Endothelial cell of umbilical vein (primary cell): ENCODE results near the gene ZNF740. TPM values are rescaled to one million over a fixed set of nuclear protein-coding genes. Genes with fewer than 3 reads are reported as not detected.

Experiments
- BruUV-seq: library from RNA; stranded (reverse); fragments of 400-500 nt; replicated peaks from 2 replicates; lab custom pipeline; 2021; lab: Mats Ljungman, UMichigan
- CTCF ChIA-PET: fragments of 300-600, 350-600 bp; sonication (Branson Sonifier 250); formaldehyde crosslinking; loops from one replicate; lab custom pipeline; 2021; ENCODE audit warnings: antibody characterized with exemption, inconsistent platforms; lab: Charles Lee
- POLR2A ChIA-PET: fragments of 300-600, 350-600 bp; sonication (Branson Sonifier 250); formaldehyde crosslinking; loops from one replicate; lab custom pipeline; 2021; ENCODE audit warnings: antibody characterized with exemption, inconsistent platforms; lab: Charles Lee
- DNase-seq: peaks from one replicate; pipeline ENCODE4 v3.0.0-alpha.2; 2011; ENCODE audit warnings: low read depth, low spot score
- FAIRE-seq: peaks from 2 replicates; lab custom pipeline; 2011; peaks lifted over from hg19 to GRCh38; lab: Jason Lieb, UNC
- H2AFZ ChIP-seq: 2 replicates; pipeline ENCODE4 v1.6.0; 2012; ENCODE audit warnings: low read depth, low read length, control low read depth, inconsistent platforms
- H3K27ac ChIP-seq: 2 replicates; pipeline ENCODE4 v1.5.1; 2011; ENCODE audit warnings: low read depth, mild to moderate bottlenecking, control low read depth, low read length, moderate library complexity; ENCODE audit not compliant: insufficient read depth
- H3K27me3 ChIP-seq, 2 experiments: 2 replicates each; pipeline versions ENCODE4 v1.6.0 to v1.6.1; 2011; ENCODE audit warnings: low read length in 2 of 2, mixed read lengths in 1 of 2; ENCODE audit not compliant: control insufficient read depth in 2 of 2, insufficient read depth in 2 of 2
- H3K36me3 ChIP-seq, 2 experiments: 2 replicates in 1 of 2; 3 replicates in 1 of 2; pipeline ENCODE4 v1.5.1; 2011; ENCODE audit warnings: low read length in 2 of 2, mild to moderate bottlenecking in 1 of 2, moderate library complexity in 1 of 2; ENCODE audit not compliant: control insufficient read depth in 2 of 2, insufficient read depth in 2 of 2; ENCODE audit errors: extremely low read depth in 1 of 2
- H3K4me1 ChIP-seq: 3 replicates; pipeline ENCODE4 v1.5.1; 2011; ENCODE audit warnings: mild to moderate bottlenecking, low read length; ENCODE audit not compliant: control insufficient read depth, insufficient read depth; ENCODE audit errors: extremely low read depth
- H3K4me2 ChIP-seq: 2 replicates; pipeline ENCODE4 v1.6.1; 2011; ENCODE audit warnings: low read length, control low read depth, mixed read lengths; ENCODE audit not compliant: insufficient read depth
- H3K4me3 ChIP-seq, 3 experiments: fragments of 200-600 bp in 1 of 3; sonication (generic), shearing (Covaris generic) in 1 of 3; replicated peaks in 1 of 3; 2 replicates each; pipeline ENCODE4 v1.5.1; 2011 to 2016; ENCODE audit warnings: control low read depth in 3 of 3, low read length in 3 of 3, mild to moderate bottlenecking in 2 of 3, inconsistent platforms in 1 of 3, low read depth in 1 of 3, moderate library complexity in 1 of 3; ENCODE audit not compliant: insufficient read depth in 1 of 3
- H3K79me2 ChIP-seq: 2 replicates; pipeline ENCODE4 v1.6.0; 2012; ENCODE audit warnings: low read length, inconsistent platforms; ENCODE audit not compliant: control insufficient read depth, insufficient read depth
- H3K9ac ChIP-seq: replicated peaks from 2 replicates; pipeline ENCODE3; 2011; ENCODE audit warnings: low read length, control low read depth; ENCODE audit not compliant: insufficient read depth; ENCODE audit errors: extremely low read depth
- H3K9me1 ChIP-seq: replicated peaks from 3 replicates; pipeline ENCODE4 v1.6.0; 2011; ENCODE audit warnings: mild to moderate bottlenecking, low read length; ENCODE audit not compliant: control insufficient read depth, insufficient read depth; ENCODE audit errors: extremely low read depth
- H3K9me3 ChIP-seq: replicated peaks from 2 replicates; pipeline ENCODE4 v1.5.1; 2012; ENCODE audit warnings: low read length, inconsistent platforms; ENCODE audit not compliant: control insufficient read depth, insufficient read depth
- H4K20me1 ChIP-seq: replicated peaks from 2 replicates; pipeline ENCODE3; 2011; ENCODE audit warnings: mild to moderate bottlenecking, low read length; ENCODE audit not compliant: control insufficient read depth, insufficient read depth; ENCODE audit errors: extremely low read depth
- CTCF ChIP-seq, 2 donors: IDR thresholded peaks; 1 replicate in 1 of 2; 2 replicates in 1 of 2; pipeline ENCODE4 v1.5.1; 2011; ENCODE audit warnings: low read length in 2 of 2, mild to moderate bottlenecking in 2 of 2, moderate library complexity in 2 of 2, control low read depth in 1 of 2, inconsistent platforms in 1 of 2, low read depth in 1 of 2; ENCODE audit not compliant: insufficient read depth in 1 of 2; ENCODE audit errors: extremely low read depth in 1 of 2
- EZH2 ChIP-seq: IDR thresholded peaks from 2 replicates; pipeline ENCODE4 v1.6.1; 2012; ENCODE audit warnings: borderline replicate concordance, low read depth, mild to moderate bottlenecking, moderate library complexity, low read length, inconsistent platforms; ENCODE audit not compliant: severe bottlenecking
- FOS ChIP-seq: IDR thresholded peaks from 2 replicates; pipeline ENCODE4 v1.6.1; 2011; ENCODE audit warnings: mild to moderate bottlenecking, low read length, moderate library complexity, borderline replicate concordance; ENCODE audit not compliant: insufficient read depth
- GATA2 ChIP-seq: IDR thresholded peaks from 2 replicates; pipeline ENCODE4 v1.7.0; 2011; ENCODE audit warnings: low read depth, mild to moderate bottlenecking, moderate library complexity, mixed read lengths, low read length; ENCODE audit not compliant: insufficient read length, insufficient read depth
- JUN ChIP-seq: IDR thresholded peaks from 2 replicates; pipeline ENCODE4 v1.6.1; 2011; ENCODE audit warnings: borderline replicate concordance, low read depth; ENCODE audit not compliant: insufficient read length, insufficient read depth
- MAX ChIP-seq: IDR thresholded peaks from 2 replicates; pipeline ENCODE4 v1.6.1; 2011; ENCODE audit not compliant: insufficient read depth, insufficient read length
- MYC ChIP-seq: IDR thresholded peaks from one replicate; pipeline ENCODE4 v1.6.1; 2011; ENCODE audit warnings: mild to moderate bottlenecking, low read depth, low read length
- POLR2A ChIP-seq: IDR thresholded peaks from 2 replicates; pipeline ENCODE4 v1.6.1; 2012; ENCODE audit warnings: low read depth, mild to moderate bottlenecking, control low read depth, low read length
- POLR2AphosphoS5 ChIP-seq: IDR thresholded peaks from 2 replicates; pipeline ENCODE4 v1.6.1; 2012; ENCODE audit warnings: low read depth, mild to moderate bottlenecking, control low read depth, low read length, moderate library complexity; ENCODE audit not compliant: insufficient read depth
- dilution Hi-C: fragments of 300-500 bp; cut with MboI; formaldehyde crosslinking; loops from one replicate; pipeline ENCODE4 v1.15.0; 2019; ENCODE audit warnings: low sequenced_read_pairs; ENCODE audit not compliant: extremely low pct_ligation_motif_present
- intact Hi-C: fragments of 100-400 bp; cut with micrococcal nuclease; formaldehyde crosslinking; loops from one replicate; pipeline ENCODE4 v1.10.0; 2022
- polyA plus RNA-seq, 4 experiments: library from polyadenylated mRNA; depleted of rRNA in 3 of 4; stranded (reverse) in 3 of 4; unstranded in 1 of 4; fragments of >200 nt; gene quantifications; 2 replicates each; pipeline versions ENCODE4 v1.2.1 to v1.2.3, GENCODE V29; 2011 to 2012; ENCODE audit warnings: missing spikeins in 1 of 4
- total RNA-seq: library from RNA; stranded (reverse); gene quantifications from 2 replicates; pipeline ENCODE4 v1.2.3, GENCODE V29; 2021

Gene ZNF740
- total and polyA plus RNA-seq, 2 donors (not counting 3 experiments of a cell fraction or from before 2014, with no cell fraction given): 10.5 to 38.1 TPM

- Histone ChIP-seq H3K9me1 (no peaks in the 10 kb centered on the region), H3K27ac (no peak overlapping the region), H3K4me1 (no peaks in the 10 kb centered on the region), H3K4me2 (no peak overlapping the region), H2AFZ (no peak overlapping the region), H3K27me3 (peaks cover 3 to 5% of the 10 kb centered on the region in 2 experiments), H4K20me1 (no peaks in the 10 kb centered on the region), H3K9ac (no peak overlapping the region), H3K36me3 (no peaks in the 10 kb centered on the region), H3K4me3 (no peak overlapping the region), H3K79me2 (no peaks in the 10 kb centered on the region), H3K9me3 (no peaks in the 10 kb centered on the region)
- TF ChIP-seq JUN: no peak
- TF ChIP-seq MAX: no peak
- TF ChIP-seq GATA2: no peak
- TF ChIP-seq MYC: no peak
- TF ChIP-seq POLR2A: no peak
- no peak for TF ChIP-seq FOS
- BruUV-seq: no TSS peak
- no peak for FAIRE-seq
- ChIA-PET CTCF (no interaction called here), POLR2A (no interaction called here)
- DNase-seq: no peak
- dilution Hi-C loops (loop anchor here (10.0 kb wide), 1 partner anchor 51 kb away; the partner anchor contains the start of genes CSAD and ZNF740), intact Hi-C loops (no loop called here)
Measured at GRCh38 chr12:53133722-53134121, 46.8 kb upstream of the ZNF740 start.

- TF ChIP-seq FOS (no peak), GATA2 (no peak), MYC (no peak), POLR2A (no peak), POLR2AphosphoS5 (no peak), EZH2 (no peak), CTCF (IDR thresholded peaks at IDR 0.05; ENCODE audit: extremely low read depth in 1 of 2, insufficient read depth in 1 of 2, low read depth in 1 of 2, low read length in 2 of 2) (no peak), MAX (no peak), JUN (no peak)
- H3K36me3 ChIP-seq: no peaks in the 10 kb centered on the region
- H3K27ac ChIP-seq: no peak overlapping the region
- no peaks in the 10 kb centered on the region for H3K4me1 ChIP-seq
- intact Hi-C loops (no loop called here), dilution Hi-C loops (no loop called here)
- H4K20me1 ChIP-seq: no peaks in the 10 kb centered on the region
- H3K79me2 ChIP-seq: no peaks in the 10 kb centered on the region
- no peak overlapping the region for H3K4me2 ChIP-seq
- H3K9me3 ChIP-seq: no peaks in the 10 kb centered on the region
- DNase-seq (no peak), FAIRE-seq (no peak)
- POLR2A ChIA-PET: interaction anchor here (0.7 kb wide), 1 partner anchor 46 kb away, joined by 10 read pairs; the partner anchor contains the start of gene IGFBP6
- BruUV-seq: no TSS peak
- no peak overlapping the region for H3K9ac ChIP-seq
- H3K4me3 ChIP-seq: no peak overlapping the region
- H3K9me1 ChIP-seq: no peaks in the 10 kb centered on the region
- H2AFZ ChIP-seq: no peak overlapping the region
- CTCF ChIA-PET: no interaction called here
- peaks cover 5 to 6% of the 10 kb centered on the region in 2 experiments for H3K27me3 ChIP-seq
Measured at GRCh38 chr12:53143355-53143754, 37.2 kb upstream of the ZNF740 start.
